Breast epithelium (tissue), 4 donors: ENCODE data around the gene SARS1. TPM values are rescaled to one million over a fixed set of nuclear protein-coding genes. Genes with fewer than 3 reads are reported as not detected.

ENCODE experiments used
- DNase-seq, 2 donors: peaks; one replicate each; pipeline ENCODE4 v3.0.0-alpha.2; 2019; ENCODE audit warnings: low spot score in 2 of 2
- H3K27ac ChIP-seq, 2 donors: fragments of 200-600 bp; sonication (generic) in 1 of 2; one replicate each; pipeline ENCODE4 v1.5.1; 2016 to 2019; ENCODE audit warnings: mild to moderate bottlenecking in 1 of 2
- H3K27me3 ChIP-seq, 2 donors: fragments of 200-600 bp; sonication (generic) in 1 of 2; one replicate each; pipeline versions ENCODE4 v1.5.1 to v1.6.0; 2017 to 2019; ENCODE audit warnings: control low read depth in 1 of 2, mild to moderate bottlenecking in 1 of 2
- H3K36me3 ChIP-seq: fragments of 200-600 bp; one replicate; pipeline ENCODE4 v1.5.1; 2019
- H3K4me1 ChIP-seq, 2 donors: fragments of 200-600 bp; sonication (generic); one replicate each; pipeline ENCODE4 v1.5.1; 2016 to 2019; ENCODE audit warnings: control low read depth in 1 of 2
- H3K4me3 ChIP-seq, 3 donors: fragments of 200-600 bp; sonication (generic); 1 replicate in 2 of 3; 2 replicates in 1 of 3; pipeline ENCODE4 v1.5.1; 2016 to 2019; ENCODE audit warnings: mild to moderate bottlenecking in 3 of 3, moderate library complexity in 2 of 3
- H3K9me3 ChIP-seq, 2 donors: fragments of 200-600 bp; sonication (generic) in 1 of 2; one replicate each; pipeline ENCODE4 v1.5.1; 2016 to 2019; ENCODE audit warnings: control low read depth in 1 of 2
- CTCF ChIP-seq, 3 donors: fragments of 450-650 bp; IDR thresholded peaks; one replicate each; pipeline ENCODE4 v1.5.1; 2016 to 2017; ENCODE audit warnings: antibody characterized with exemption in 3 of 3, mild to moderate bottlenecking in 3 of 3, moderate library complexity in 3 of 3
- POLR2A ChIP-seq: fragments of 450-650 bp; IDR thresholded peaks from one replicate; pipeline ENCODE4 v1.6.1; 2016; ENCODE audit warnings: antibody characterized with exemption, mild to moderate bottlenecking, moderate library complexity
- POLR2AphosphoS5 ChIP-seq, 3 donors: sonication (generic); formaldehyde crosslinking; IDR thresholded peaks; one replicate each; pipeline ENCODE4 v1.6.1; 2017; ENCODE audit warnings: antibody characterized with exemption in 3 of 3
- intact Hi-C: fragments of 100-400 bp; cut with DNase I; formaldehyde crosslinking; loops from one replicate; pipeline ENCODE4 v1.15.1; 2023; ENCODE audit warnings: low total_unique reads
- total RNA-seq, 3 donors: library from RNA; depleted of rRNA; stranded (reverse); fragments of >200 nt; gene quantifications; one replicate each; pipeline ENCODE4 v1.1.0, GENCODE V29; 2016

SARS1 gene
- total RNA-seq, 3 donors from 2014 or later = 146 to 172 (median 161) TPM

- DNase-seq = no peak
- Histone ChIP-seq H3K36me3 (no peaks in the 10 kb centered on the region), H3K27ac (no peak overlapping the region), H3K27me3 (no peaks in the 10 kb centered on the region), H3K4me3 (no peak overlapping the region), H3K4me1 (no peaks in the 10 kb centered on the region), H3K9me3 (no peaks in the 10 kb centered on the region)
- no peak for TF ChIP-seq POLR2A
- TF ChIP-seq POLR2AphosphoS5 (IDR thresholded peaks at IDR 0.05) = no peak
- TF ChIP-seq CTCF (IDR thresholded peaks at IDR 0.05) = no peak
- intact Hi-C loops = no loop called here
These were observed 9.2 kb upstream of the SARS1 start for GRCh38 chr1:109204484-109204883.

GRCh38 chr1:109206339-109206738, 7.4 kb upstream of the SARS1 start:
- H3K4me1 ChIP-seq = no peaks in the 10 kb centered on the region
- H3K4me3 ChIP-seq = no peak overlapping the region
- no peaks in the 10 kb centered on the region for H3K27me3 ChIP-seq
- no peaks in the 10 kb centered on the region for H3K9me3 ChIP-seq
- H3K36me3 ChIP-seq = no peaks in the 10 kb centered on the region
- DNase-seq = no peak
- no peak overlapping the region for H3K27ac ChIP-seq
- intact Hi-C loops = no loop called here
- TF ChIP-seq POLR2A (no peak), CTCF (IDR thresholded peaks at IDR 0.05) (no peak), POLR2AphosphoS5 (IDR thresholded peaks at IDR 0.05) (no peak)

GRCh38 chr1:109207467-109208103, 6.1 kb upstream of the SARS1 start:
- TF ChIP-seq POLR2AphosphoS5 (IDR thresholded peaks at IDR 0.05) (no peak), CTCF (IDR thresholded peaks at IDR 0.05) (no peak), POLR2A (no peak)
- Histone ChIP-seq H3K4me3 (no peak overlapping the region), H3K4me1 (no peaks in the 10 kb centered on the region), H3K9me3 (no peaks in the 10 kb centered on the region), H3K27ac (no peak overlapping the region), H3K27me3 (no peaks in the 10 kb centered on the region), H3K36me3 (no peaks in the 10 kb centered on the region)
- intact Hi-C loops = no loop called here
- no peak for DNase-seq

- DNase-seq = no peak
- Histone ChIP-seq H3K36me3 (no peaks in the 10 kb centered on the region), H3K4me3 (peak overlapping the region in 1 of 3 donors; percentile 54), H3K4me1 (no peaks in the 10 kb centered on the region), H3K27ac (no peak overlapping the region), H3K27me3 (no peaks in the 10 kb centered on the region), H3K9me3 (no peaks in the 10 kb centered on the region)
- intact Hi-C loops = no loop called here
- no peak for TF ChIP-seq POLR2AphosphoS5 (IDR thresholded peaks at IDR 0.05)
- TF ChIP-seq CTCF (IDR thresholded peaks at IDR 0.05) = no peak
- TF ChIP-seq POLR2A = no peak
These were observed 5.3 kb upstream of the SARS1 start for GRCh38 chr1:109208394-109208793.

GRCh38 chr1:109208836-109209463, 4.8 kb upstream of the SARS1 start:
- Histone ChIP-seq H3K4me3 (peak overlapping the region in 2 of 3 donors; percentile 11 to 54), H3K4me1 (no peaks in the 10 kb centered on the region), H3K27me3 (no peaks in the 10 kb centered on the region), H3K9me3 (no peaks in the 10 kb centered on the region), H3K36me3 (no peaks in the 10 kb centered on the region), H3K27ac (peak overlapping the region in 1 of 2 donors; percentile 30)
- intact Hi-C loops = no loop called here
- TF ChIP-seq POLR2AphosphoS5 (IDR thresholded peaks at IDR 0.05) (no peak), CTCF (IDR thresholded peaks at IDR 0.05) (no peak), POLR2A (no peak)
- DNase-seq = no peak
